NT2/D1 (cell line): ENCODE results near the gene SNN.

ENCODE experiments used
- YY1 ChIP-seq: IDR thresholded peaks from 2 replicates; pipeline ENCODE4 v1.6.1; 2011; ENCODE audit not compliant: insufficient read length, insufficient read depth
- ZNF274 ChIP-seq: IDR thresholded peaks from 2 replicates; pipeline ENCODE4 v1.6.1; 2011; ENCODE audit warnings: mild to moderate bottlenecking, low read depth, low read length

DNA sequence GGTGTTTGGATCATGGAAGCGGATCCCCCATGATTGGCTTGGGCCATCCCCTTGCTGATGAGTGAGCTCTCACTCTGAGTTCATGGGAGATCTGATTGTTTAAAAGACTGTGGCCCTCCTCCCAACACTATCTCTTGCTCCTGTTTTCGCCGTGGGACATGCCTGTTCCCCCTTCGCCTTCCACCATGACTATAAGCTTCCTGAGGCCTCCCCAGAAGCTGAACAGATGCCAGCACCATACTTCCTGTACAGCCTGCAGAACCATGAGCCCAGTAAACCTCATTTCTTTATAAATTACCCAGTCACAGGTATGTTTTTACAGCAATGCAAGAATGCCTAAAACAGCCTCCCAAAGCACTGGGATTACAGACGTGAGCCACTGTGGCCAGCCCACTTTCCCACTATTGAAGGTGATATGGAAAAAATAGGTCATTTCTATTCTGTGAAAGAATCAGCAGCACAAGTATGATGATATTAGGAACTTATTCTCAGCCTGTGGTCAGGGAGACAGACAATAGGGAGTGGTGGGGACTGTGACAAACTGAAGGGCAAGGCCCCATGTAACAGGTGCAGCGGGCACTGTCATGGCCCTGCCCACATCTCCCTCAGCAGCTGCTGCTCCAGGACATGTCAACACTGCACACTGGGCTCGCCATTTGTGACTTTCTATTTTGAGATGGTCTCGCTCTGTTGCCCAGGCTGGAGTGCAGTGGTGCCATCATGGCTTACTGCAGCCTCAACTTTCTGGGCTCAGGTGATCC lies 47.8 kb upstream of the SNN start:
- TF ChIP-seq ZNF274 (no peak), YY1 (no peak)
